ENCODE results near the gene OR4D9.

GRCh38 chr11:59523541-59523940 lies 12.2 kb downstream of the OR4D9 start:
- TF ChIP-seq CTCF (IDR thresholded peaks at IDR 0.05; ENCODE audit: insufficient read depth, low read length, poor library complexity, severe bottlenecking) (no peak), EZH2phosphoT487 (conservative IDR thresholded peaks at IDR 0.05; ENCODE audit: low read length) (no peak)
